GM23338 (cell line): ENCODE data around the gene CLEC2B. TPM values are rescaled to one million over a fixed set of nuclear protein-coding genes. Genes with fewer than 3 reads are reported as not detected.

Source experiments
- ATAC-seq: fragments of 200-7000 bp; cut with Tn5 transposase; 3 replicates; pipeline ENCODE4 v1.9.1; 2020
- DNase-seq: peaks from one replicate; pipeline ENCODE4 v3.0.0-alpha.2; 2015; ENCODE audit warnings: low spot score
- H2AFZ ChIP-seq: fragments of 200-600 bp; sonication (generic); 2 replicates; pipeline ENCODE4 v1.8.0; 2016; ENCODE audit warnings: antibody characterized with exemption, mild to moderate bottlenecking, moderate library complexity
- H3F3A ChIP-seq: fragments of 200-600 bp; sonication (generic); replicated peaks from 2 replicates; pipeline ENCODE4 v1.8.0; 2017; ENCODE audit warnings: antibody characterized with exemption, mixed run types, low read depth
- H3K27ac ChIP-seq: fragments of 200-600 bp; sonication (generic); 2 replicates; pipeline ENCODE4 v1.6.1; 2016; ENCODE audit warnings: low read depth
- H3K27me3 ChIP-seq: fragments of 200-600 bp; sonication (generic); 2 replicates; pipeline ENCODE4 v1.8.0; 2016; ENCODE audit warnings: mild to moderate bottlenecking, mixed run types, moderate library complexity; ENCODE audit not compliant: insufficient read depth
- H3K36me3 ChIP-seq: fragments of 200-600 bp; sonication (generic); 2 replicates; pipeline ENCODE4 v1.8.0; 2016; ENCODE audit warnings: mild to moderate bottlenecking; ENCODE audit not compliant: insufficient read depth
- H3K4me1 ChIP-seq: fragments of 200-600 bp; sonication (generic); 2 replicates; pipeline ENCODE4 v1.8.0; 2016; ENCODE audit warnings: mild to moderate bottlenecking, moderate library complexity; ENCODE audit not compliant: insufficient read depth
- H3K4me2 ChIP-seq: fragments of 200-600 bp; sonication (generic); 2 replicates; pipeline ENCODE4 v1.7.1; 2017; ENCODE audit warnings: mixed run types
- H3K4me3 ChIP-seq: fragments of 200-600 bp; sonication (generic); 2 replicates; pipeline ENCODE4 v1.6.1; 2016; ENCODE audit warnings: mixed run types
- H3K79me2 ChIP-seq: fragments of 200-600 bp; sonication (generic); replicated peaks from 2 replicates; pipeline ENCODE4 v1.8.0; 2017; ENCODE audit warnings: mild to moderate bottlenecking; ENCODE audit not compliant: insufficient read depth
- H3K9me2 ChIP-seq: fragments of 200-600 bp; sonication (generic); 2 replicates; pipeline ENCODE4 v1.8.0; 2017; ENCODE audit not compliant: insufficient read depth
- H4K20me1 ChIP-seq: fragments of 200-600 bp; sonication (generic); replicated peaks from 2 replicates; pipeline ENCODE4 v1.8.0; 2017; ENCODE audit warnings: mild to moderate bottlenecking; ENCODE audit not compliant: insufficient read depth
- H3K27ac Mint-ChIP-seq: 2 replicates; pipeline ENCODE4 v1.8.0; 2020; ENCODE audit warnings: inconsistent platforms, mild to moderate bottlenecking, moderate library complexity, mixed read lengths
- H3K27me3 Mint-ChIP-seq: 3 replicates; pipeline ENCODE4 v1.8.0; 2022; ENCODE audit warnings: low read depth, mild to moderate bottlenecking, moderate library complexity, mixed read lengths, inconsistent platforms; ENCODE audit not compliant: insufficient read depth, poor library complexity
- H3K36me3 Mint-ChIP-seq: 3 replicates; pipeline ENCODE4 v1.8.0; 2021; ENCODE audit warnings: low read depth, mild to moderate bottlenecking, inconsistent platforms, moderate library complexity, mixed read lengths
- H3K4me1 Mint-ChIP-seq: 3 replicates; pipeline ENCODE4 v1.8.0; 2020; ENCODE audit warnings: mild to moderate bottlenecking, inconsistent platforms, mixed read lengths
- H3K4me3 Mint-ChIP-seq: 3 replicates; pipeline ENCODE4 v1.8.0; 2021; ENCODE audit warnings: moderate library complexity, mild to moderate bottlenecking, inconsistent platforms, mixed read lengths
- H3K9me3 Mint-ChIP-seq: 3 replicates; pipeline ENCODE4 v1.8.0; 2020; ENCODE audit warnings: moderate library complexity, mild to moderate bottlenecking, inconsistent platforms, mixed read lengths
- CREB1 ChIP-seq: fragments of 250-450 bp; sonication (Bioruptor Pico); IDR thresholded peaks from 2 replicates; pipeline ENCODE4 v1.5.0; 2020; ENCODE audit warnings: low read depth, mild to moderate bottlenecking, moderate library complexity
- CTCF ChIP-seq, 2 experiments: fragments of 200-600 bp in 1 of 2; sonication (generic) in 1 of 2; conservative IDR thresholded peaks; 2 replicates each; pipeline versions ENCODE4 v1.5.1 to v1.6.1; 2016 to 2017; ENCODE audit warnings: antibody characterized with exemption in 2 of 2, low read depth in 2 of 2, mild to moderate bottlenecking in 2 of 2, moderate library complexity in 1 of 2
- ETS1 ChIP-seq: IDR thresholded peaks from 2 replicates; pipeline ENCODE4 v1.6.1; 2016; ENCODE audit warnings: antibody characterized with exemption
- EZH2 ChIP-seq: fragments of 200-600 bp; sonication (generic); IDR thresholded peaks from one replicate; pipeline ENCODE4 v1.8.0; 2017; ENCODE audit warnings: antibody characterized with exemption, mild to moderate bottlenecking, low read depth; ENCODE audit not compliant: unreplicated experiment
- EZH2phosphoT487 ChIP-seq: fragments of 200-600 bp; sonication (generic); IDR thresholded peaks from one replicate; pipeline ENCODE4 v1.8.1; 2018; ENCODE audit warnings: antibody characterized with exemption; ENCODE audit not compliant: unreplicated experiment
- POLR2AphosphoS5 ChIP-seq: IDR thresholded peaks from 2 replicates; pipeline ENCODE4 v1.6.1; 2016; ENCODE audit warnings: antibody characterized with exemption, low read depth
- REST ChIP-seq: IDR thresholded peaks from one replicate; pipeline ENCODE4 v1.6.1; 2018; ENCODE audit warnings: antibody characterized with exemption; ENCODE audit not compliant: unreplicated experiment
- STAT1 ChIP-seq: IDR thresholded peaks from one replicate; pipeline ENCODE4 v1.6.1; 2016; ENCODE audit warnings: antibody characterized with exemption; ENCODE audit not compliant: unreplicated experiment
- ZNF331 ChIP-seq: fragments of 250-450 bp; sonication (Bioruptor Pico); IDR thresholded peaks from 2 replicates; pipeline ENCODE4 v1.5.0; 2020; ENCODE audit warnings: low read depth, mild to moderate bottlenecking, moderate library complexity
- ZNF462 ChIP-seq: fragments of 250-450 bp; sonication (Bioruptor Pico); IDR thresholded peaks from 2 replicates; pipeline ENCODE4 v1.5.0; 2020; ENCODE audit warnings: mild to moderate bottlenecking, moderate library complexity
- polyA plus RNA-seq: library from polyadenylated mRNA; unstranded; fragments of >200 nt; fragmentation: Nextera tagmentation; extraction: Ambion mirVana; gene quantifications from 2 replicates; pipeline ENCODE4 v1.2.1, GENCODE V29; 2016
- total RNA-seq: library from RNA; depleted of rRNA; stranded (reverse); fragments of >200 nt; shearing (Covaris generic); gene quantifications from 2 replicates; pipeline ENCODE4 v1.2.3, GENCODE V29; 2014

CLEC2B gene
- total and polyA plus RNA-seq, 2 experiments from 2014 or later = not detected

DNA sequence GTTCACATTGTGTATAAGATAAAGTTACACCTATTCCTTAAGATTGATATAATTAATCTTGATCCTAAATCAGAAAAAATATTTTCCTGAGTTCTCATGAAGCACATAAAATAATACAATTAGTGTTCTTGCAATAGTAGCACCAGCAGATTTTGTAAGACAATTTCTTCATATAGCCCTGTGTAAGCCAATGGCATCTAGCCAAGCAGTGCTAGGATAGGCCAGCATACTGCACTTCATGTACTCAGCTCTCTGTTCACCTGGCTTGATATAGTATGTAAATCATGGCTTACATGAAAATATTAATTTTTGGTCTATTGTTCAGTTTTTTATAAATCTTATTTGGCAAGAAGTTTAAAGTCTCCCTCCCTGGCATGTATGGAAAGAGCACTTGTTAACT, 14.0 kb upstream of the CLEC2B start:
- H3K36me3 ChIP-seq = no peaks in the 10 kb centered on the region
- H3K4me1 ChIP-seq = no peaks in the 10 kb centered on the region
- no peak overlapping the region for H2AFZ ChIP-seq
- no peaks in the 10 kb centered on the region for H4K20me1 ChIP-seq
- no peak overlapping the region for H3K27ac ChIP-seq
- no peaks in the 10 kb centered on the region for H3K36me3 Mint-ChIP-seq
- no peaks in the 10 kb centered on the region for H3K79me2 ChIP-seq
- no peak overlapping the region for H3K27ac Mint-ChIP-seq
- TF ChIP-seq STAT1 (no peak), ZNF331 (CRISPR knock-in tag) (no peak), EZH2phosphoT487 (no peak), CREB1 (CRISPR knock-in tag) (no peak), CTCF (conservative IDR thresholded peaks at IDR 0.05; ENCODE audit: low read depth in 2 of 2) (no peak), POLR2AphosphoS5 (no peak), EZH2 (no peak), ETS1 (no peak), REST (no peak)
- peaks cover 10% of the 10 kb centered on the region; the same call in 2 of the 3 replicates for H3K4me1 Mint-ChIP-seq
- no peaks in the 10 kb centered on the region for H3F3A ChIP-seq
- no peak overlapping the region for H3K4me3 Mint-ChIP-seq
- no peak overlapping the region for H3K4me3 ChIP-seq
- ATAC-seq (no peak), DNase-seq (no peak)
- H3K9me3 Mint-ChIP-seq = no peaks in the 10 kb centered on the region
- H3K4me2 ChIP-seq = no peak overlapping the region
- no peaks in the 10 kb centered on the region for H3K9me2 ChIP-seq
- H3K27me3 Mint-ChIP-seq = no peaks in the 10 kb centered on the region
- H3K27me3 ChIP-seq = no peaks in the 10 kb centered on the region

DNA sequence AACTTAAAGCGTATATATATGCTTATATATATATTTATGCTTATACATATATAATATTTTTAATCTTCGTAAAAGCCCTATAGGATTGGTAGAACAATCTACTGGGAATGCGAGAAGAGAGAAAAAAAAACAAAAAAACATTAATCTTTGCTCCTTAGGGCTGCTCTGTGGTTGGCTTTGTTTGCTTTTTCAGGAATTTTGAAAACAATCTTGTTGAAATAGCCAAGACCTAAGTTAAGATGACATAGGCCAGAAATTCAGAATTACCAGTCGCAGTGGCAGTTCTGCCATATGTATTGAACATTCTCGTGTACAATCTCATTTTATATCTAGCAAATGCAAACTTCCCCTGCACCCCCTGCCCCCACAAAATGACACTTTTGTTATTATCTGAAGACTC, 12.8 kb upstream of the CLEC2B start:
- ATAC-seq (no peak), DNase-seq (no peak)
- Histone ChIP-seq H3F3A (no peaks in the 10 kb centered on the region), H3K79me2 (no peaks in the 10 kb centered on the region), H2AFZ (no peak overlapping the region), H3K4me3 (no peak overlapping the region), H3K27me3 (no peaks in the 10 kb centered on the region), H3K4me2 (no peak overlapping the region), H3K9me2 (no peaks in the 10 kb centered on the region), H3K27ac (no peak overlapping the region), H4K20me1 (no peaks in the 10 kb centered on the region), H3K4me1 (no peaks in the 10 kb centered on the region), H3K36me3 (no peaks in the 10 kb centered on the region)
- no peaks in the 10 kb centered on the region for H3K9me3 Mint-ChIP-seq
- no peak overlapping the region for H3K27ac Mint-ChIP-seq
- H3K4me3 Mint-ChIP-seq = no peak overlapping the region
- H3K27me3 Mint-ChIP-seq = no peaks in the 10 kb centered on the region
- H3K36me3 Mint-ChIP-seq = no peaks in the 10 kb centered on the region
- peaks cover 10% of the 10 kb centered on the region; the same call in 2 of the 3 replicates for H3K4me1 Mint-ChIP-seq
- no peak for TF ChIP-seq ZNF462 (CRISPR knock-in tag)
